ENCODE measurements around the gene INPP5E.

DNA sequence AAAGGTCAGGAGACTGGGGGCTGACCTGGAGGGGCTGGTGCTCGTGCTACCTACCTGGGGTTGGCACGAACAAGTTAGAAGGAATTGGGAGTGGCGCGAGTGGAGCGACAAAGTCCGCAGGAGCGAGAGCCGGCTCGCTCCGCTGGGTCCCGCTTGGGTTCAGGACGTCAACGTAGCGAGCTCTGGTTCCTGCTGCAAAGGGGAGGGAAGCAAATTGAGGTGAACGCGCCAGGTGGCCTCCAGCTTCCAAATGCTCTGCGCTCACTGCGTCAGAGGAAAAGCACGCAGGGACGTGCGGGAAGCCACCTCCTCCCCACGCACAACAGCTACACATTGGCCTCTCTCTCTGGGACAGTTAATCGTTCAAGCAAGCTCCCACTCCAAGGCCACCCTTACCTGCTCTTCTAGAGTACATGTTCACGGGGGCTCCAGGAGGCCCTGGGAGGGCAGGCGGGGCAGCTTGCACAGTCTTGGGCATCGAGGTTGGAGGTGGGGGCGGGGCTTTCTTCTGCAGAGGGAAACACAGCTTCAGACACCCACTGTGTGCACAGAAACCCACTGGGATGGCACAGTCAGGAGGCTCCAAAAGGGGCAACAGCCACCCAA is 7.6 kb upstream of the INPP5E start:
- no peak for TF ChIP-seq POLR2A (IDR thresholded peaks at IDR 0.05)
- TF ChIP-seq, protein P1, sequence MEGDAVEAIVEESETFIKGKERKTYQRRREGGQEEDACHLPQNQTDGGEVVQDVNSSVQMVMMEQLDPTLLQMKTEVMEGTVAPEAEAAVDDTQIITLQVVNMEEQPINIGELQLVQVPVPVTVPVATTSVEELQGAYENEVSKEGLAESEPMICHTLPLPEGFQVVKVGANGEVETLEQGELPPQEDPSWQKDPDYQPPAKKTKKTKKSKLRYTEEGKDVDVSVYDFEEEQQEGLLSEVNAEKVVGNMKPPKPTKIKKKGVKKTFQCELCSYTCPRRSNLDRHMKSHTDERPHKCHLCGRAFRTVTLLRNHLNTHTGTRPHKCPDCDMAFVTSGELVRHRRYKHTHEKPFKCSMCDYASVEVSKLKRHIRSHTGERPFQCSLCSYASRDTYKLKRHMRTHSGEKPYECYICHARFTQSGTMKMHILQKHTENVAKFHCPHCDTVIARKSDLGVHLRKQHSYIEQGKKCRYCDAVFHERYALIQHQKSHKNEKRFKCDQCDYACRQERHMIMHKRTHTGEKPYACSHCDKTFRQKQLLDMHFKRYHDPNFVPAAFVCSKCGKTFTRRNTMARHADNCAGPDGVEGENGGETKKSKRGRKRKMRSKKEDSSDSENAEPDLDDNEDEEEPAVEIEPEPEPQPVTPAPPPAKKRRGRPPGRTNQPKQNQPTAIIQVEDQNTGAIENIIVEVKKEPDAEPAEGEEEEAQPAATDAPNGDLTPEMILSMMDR (IDR thresholded peaks at IDR 0.05), result no peak
